Lower lobe of right lung (tissue), 2 donors: ENCODE results near the gene KIF5C. TPM values are rescaled to one million over a fixed set of nuclear protein-coding genes. Genes with fewer than 3 reads are reported as not detected.

Source experiments
- ATAC-seq, 2 donors: fragments of 200-7000 bp; cut with Tn5 transposase; one replicate each; pipeline ENCODE4 v1.9.1; 2020 to 2022; ENCODE audit warnings: mild to moderate bottlenecking in 2 of 2, moderate library complexity in 2 of 2
- DNase-seq: peaks from one replicate; pipeline ENCODE4 v3.0.0-alpha.2; 2020
- H3K27ac ChIP-seq: fragments of 200-600 bp; one replicate; pipeline ENCODE4 v1.8.0; 2022
- H3K27me3 ChIP-seq: fragments of 200-600 bp; one replicate; pipeline ENCODE4 v1.8.0; 2022; ENCODE audit warnings: low read depth
- H3K36me3 ChIP-seq: fragments of 200-600 bp; one replicate; pipeline ENCODE4 v1.8.0; 2022; ENCODE audit warnings: mild to moderate bottlenecking
- H3K4me1 ChIP-seq: fragments of 200-600 bp; one replicate; pipeline ENCODE4 v1.8.0; 2022
- H3K4me3 ChIP-seq: fragments of 200-600 bp; one replicate; pipeline ENCODE4 v1.8.0; 2022; ENCODE audit warnings: mild to moderate bottlenecking
- H3K9me3 ChIP-seq: fragments of 200-600 bp; one replicate; pipeline ENCODE4 v1.8.0; 2022
- CTCF ChIP-seq: fragments of 200-600 bp; IDR thresholded peaks from one replicate; pipeline ENCODE4 v1.8.0; 2022; ENCODE audit warnings: antibody characterized with exemption, mild to moderate bottlenecking
- intact Hi-C: fragments of 100-400 bp; cut with DNase I; formaldehyde crosslinking; loops from one replicate; pipeline ENCODE4 v1.11.0; 2022
- total RNA-seq: library from RNA; stranded (reverse); fragmentation: NEBNext Ultra II Directional; extraction: Animal tissue kit (Norgen Biotek cat#: 25700); gene quantifications from one replicate; pipeline ENCODE4 v1.2.1, GENCODE V29; 2021
- donor health status: DM: no; HTN: yes; CAD: no; lungs with severe emphysema.

The KIF5C gene
- total RNA-seq, 1 donor from 2014 or later, result 0.47 TPM

GRCh38 chr2:148913492-148913891, 38.5 kb downstream of the KIF5C start:
- Histone ChIP-seq H3K36me3 (no peaks in the 10 kb centered on the region), H3K27ac (no peak overlapping the region), H3K4me3 (no peak overlapping the region), H3K4me1 (no peaks in the 10 kb centered on the region), H3K27me3 (no peaks in the 10 kb centered on the region), H3K9me3 (peaks cover 8% of the 10 kb centered on the region)
- ATAC-seq (no peak), DNase-seq (no peak)
- TF ChIP-seq CTCF, result no peak
- intact Hi-C loops, result no loop called here

GRCh38 chr2:148914463-148914862, 39.4 kb downstream of the KIF5C start:
- no peak for TF ChIP-seq CTCF
- Histone ChIP-seq H3K27ac (no peak overlapping the region), H3K4me3 (no peak overlapping the region), H3K9me3 (peaks cover 11% of the 10 kb centered on the region), H3K4me1 (no peaks in the 10 kb centered on the region), H3K27me3 (no peaks in the 10 kb centered on the region), H3K36me3 (no peaks in the 10 kb centered on the region)
- no peak for DNase-seq
- intact Hi-C loops, result no loop called here
- ATAC-seq, result peak in 1 of 2 donors; percentile 29

GRCh38 chr2:148917431-148917830, 42.4 kb downstream of the KIF5C start:
- no peaks in the 10 kb centered on the region for H3K27me3 ChIP-seq
- H3K9me3 ChIP-seq, result peaks cover 11% of the 10 kb centered on the region
- no peak overlapping the region for H3K4me3 ChIP-seq
- no peak overlapping the region for H3K27ac ChIP-seq
- no peak for TF ChIP-seq CTCF
- ATAC-seq (no peak), DNase-seq (no peak)
- no peaks in the 10 kb centered on the region for H3K4me1 ChIP-seq
- H3K36me3 ChIP-seq, result no peaks in the 10 kb centered on the region
- intact Hi-C loops, result no loop called here

- no peaks in the 10 kb centered on the region for H3K27me3 ChIP-seq
- no peak for TF ChIP-seq CTCF
- ATAC-seq (no peak), DNase-seq (no peak)
- peaks cover 11% of the 10 kb centered on the region for H3K9me3 ChIP-seq
- H3K36me3 ChIP-seq, result no peaks in the 10 kb centered on the region
- H3K4me3 ChIP-seq, result no peak overlapping the region
- H3K27ac ChIP-seq, result no peak overlapping the region
- no peaks in the 10 kb centered on the region for H3K4me1 ChIP-seq
- intact Hi-C loops, result no loop called here
Observed at GRCh38 chr2:148918554-148918953, 43.5 kb downstream of the KIF5C start.

- Histone ChIP-seq H3K4me3 (no peak overlapping the region), H3K27ac (no peak overlapping the region), H3K9me3 (peaks cover 11% of the 10 kb centered on the region), H3K36me3 (no peaks in the 10 kb centered on the region), H3K4me1 (no peaks in the 10 kb centered on the region), H3K27me3 (no peaks in the 10 kb centered on the region)
- DNase-seq, result no peak
- no peak for ATAC-seq
- intact Hi-C loops, result no loop called here
- TF ChIP-seq CTCF, result no peak
Observed at GRCh38 chr2:148920559-148920958, 45.5 kb downstream of the KIF5C start.

GRCh38 chr2:148922062-148922461, 47.0 kb downstream of the KIF5C start:
- Histone ChIP-seq H3K9me3 (peaks cover 11% of the 10 kb centered on the region), H3K27me3 (no peaks in the 10 kb centered on the region), H3K27ac (no peak overlapping the region), H3K4me1 (peaks cover 5% of the 10 kb centered on the region), H3K4me3 (no peak overlapping the region), H3K36me3 (no peaks in the 10 kb centered on the region)
- intact Hi-C loops, result no loop called here
- DNase-seq, result no peak
- no peak for ATAC-seq
- no peak for TF ChIP-seq CTCF
